HepG2 (cell line): ENCODE measurements around the gene NDUFC1. TPM values are rescaled to one million over a fixed set of nuclear protein-coding genes. Genes with fewer than 3 reads are reported as not detected.

Experiments
- AGO2 ChIP-seq: fragments of 200-400 bp; formaldehyde crosslinking; optimal IDR thresholded peaks from 2 replicates; pipeline ENCODE3; 2017; ENCODE audit warnings: mild to moderate bottlenecking, low read depth, low read length, moderate library complexity
- CBX2 ChIP-seq, 2 experiments: fragments of 200-600 bp in 1 of 2; sonication (generic); formaldehyde crosslinking in 1 of 2; IDR thresholded peaks; 2 replicates each; pipeline versions ENCODE4 v1.7.0 to v1.8.1; 2018 to 2022; ENCODE audit warnings: low read depth in 2 of 2, low read length in 1 of 2, mild to moderate bottlenecking in 1 of 2, missing genetic modification reagents in 1 of 2
- HNF4G ChIP-seq, 2 experiments: sonication (generic) in 1 of 2; formaldehyde crosslinking in 1 of 2; IDR thresholded peaks; 2 replicates each; pipeline versions ENCODE4 v1.4.0 to v1.6.1; 2011 to 2020; ENCODE audit warnings: borderline replicate concordance in 2 of 2, low read depth in 2 of 2, mild to moderate bottlenecking in 2 of 2, low read length in 1 of 2, missing genetic modification reagents in 1 of 2, moderate library complexity in 1 of 2
- MAZ ChIP-seq, 2 experiments: sonication (generic) in 1 of 2; formaldehyde crosslinking in 1 of 2; IDR thresholded peaks; 2 replicates each; pipeline versions ENCODE4 v1.5.0 to v1.6.1; 2012 to 2020; ENCODE audit warnings: low read depth in 2 of 2, mild to moderate bottlenecking in 2 of 2, borderline replicate concordance in 1 of 2, improper control_type of control experiment in 1 of 2, low read length in 1 of 2, missing genetic modification reagents in 1 of 2, moderate library complexity in 1 of 2
- NR2F1 ChIP-seq, 2 experiments: fragments of 450-650 bp in 1 of 2; formaldehyde crosslinking in 1 of 2; IDR thresholded peaks; 2 replicates each; pipeline versions ENCODE4 v1.5.0 to v1.6.1; 2016 to 2020; ENCODE audit warnings: mild to moderate bottlenecking in 1 of 2, missing compliant biosample characterization in 1 of 2, missing genetic modification reagents in 1 of 2, moderate library complexity in 1 of 2
- PHF8 ChIP-seq: sonication (generic); formaldehyde crosslinking; IDR thresholded peaks from 2 replicates; pipeline ENCODE4 v1.5.0; 2020; ENCODE audit warnings: missing genetic modification reagents
- SAP130 ChIP-seq: IDR thresholded peaks from 2 replicates; pipeline ENCODE4 v1.6.1; 2016; ENCODE audit warnings: low read depth
- SRSF1 ChIP-seq: fragments of 200-400 bp; formaldehyde crosslinking; optimal IDR thresholded peaks from 2 replicates; pipeline ENCODE3; 2017; ENCODE audit warnings: mild to moderate bottlenecking, low read depth, low read length, moderate library complexity
- TGIF2 ChIP-seq: IDR thresholded peaks from 2 replicates; pipeline ENCODE4 v1.6.1; 2016; ENCODE audit warnings: control low read depth, missing compliant biosample characterization
- XRCC5 ChIP-seq: fragments of 200-400 bp; formaldehyde crosslinking; optimal IDR thresholded peaks from 2 replicates; pipeline ENCODE3; 2017; ENCODE audit warnings: mild to moderate bottlenecking, low read length
- YEATS2 ChIP-seq: sonication (generic); formaldehyde crosslinking; IDR thresholded peaks from 2 replicates; pipeline ENCODE4 v1.4.0; 2020; ENCODE audit warnings: missing genetic modification reagents, borderline replicate concordance
- ZEB1 ChIP-seq: IDR thresholded peaks from 2 replicates; pipeline ENCODE4 v1.6.1; 2012; ENCODE audit warnings: mild to moderate bottlenecking, low read depth, inconsistent platforms; ENCODE audit not compliant: insufficient replicate concordance
- ZFX ChIP-seq: sonication (generic); formaldehyde crosslinking; IDR thresholded peaks from 2 replicates; pipeline ENCODE4 v1.4.0; 2020; ENCODE audit warnings: mild to moderate bottlenecking, low read depth, missing genetic modification reagents, moderate library complexity
- ZNF253 ChIP-seq: sonication (generic); formaldehyde crosslinking; IDR thresholded peaks from 2 replicates; pipeline ENCODE4 v1.8.0; 2022; ENCODE audit warnings: mild to moderate bottlenecking, missing genetic modification reagents, borderline replicate concordance
- ZNF3 ChIP-seq: IDR thresholded peaks from 2 replicates; pipeline ENCODE4 v1.7.0; 2017; ENCODE audit warnings: inconsistent platforms
- ZNF354B ChIP-seq: sonication (generic); formaldehyde crosslinking; IDR thresholded peaks from 2 replicates; pipeline ENCODE4 v1.8.0; 2022; ENCODE audit warnings: mild to moderate bottlenecking, missing genetic modification reagents
- ZNF496 ChIP-seq: sonication (generic); formaldehyde crosslinking; IDR thresholded peaks from 2 replicates; pipeline ENCODE4 v1.8.1; 2023; ENCODE audit warnings: mild to moderate bottlenecking, moderate library complexity, missing genetic modification reagents; ENCODE audit not compliant: insufficient replicate concordance
- ZNF879 ChIP-seq: sonication (generic); formaldehyde crosslinking; IDR thresholded peaks from 2 replicates; pipeline ENCODE4 v1.8.1; 2023; ENCODE audit warnings: missing genetic modification reagents
- polyA plus RNA-seq, 8 experiments: library from polyadenylated mRNA; depleted of rRNA in 3 of 8; stranded (reverse) in 7 of 8; unstranded in 1 of 8; fragments of >200 nt; fragmentation: Illumina TruSeq in 4 of 8; extraction: Trizol in 4 of 8; gene quantifications; 2 replicates each; pipeline versions ENCODE4 v1.2.1 to v1.2.3, GENCODE V29; 2011 to 2016; ENCODE audit warnings: low read depth in 4 of 8, missing spikeins in 1 of 8, mixed read lengths in 1 of 8; ENCODE audit not compliant: insufficient read depth in 1 of 8
- total RNA-seq, 5 experiments: library from RNA; depleted of rRNA; stranded (reverse); fragments of >200 nt; fragmentation: Illumina TruSeq; extraction: Trizol; gene quantifications; 2 replicates each; pipeline ENCODE4 v1.2.3, GENCODE V29; 2016; ENCODE audit warnings: low read depth in 1 of 5
- TF ChIP-seq, protein P1 (sequence below), 2 experiments: sonication (generic) in 1 of 2; formaldehyde crosslinking in 1 of 2; IDR thresholded peaks; 2 replicates each; pipeline versions ENCODE4 v1.4.0 to v1.6.1; 2018 to 2020; ENCODE audit warnings: missing genetic modification reagents in 2 of 2, borderline replicate concordance in 1 of 2, low read depth in 1 of 2, mild to moderate bottlenecking in 1 of 2, missing biosample characterization in 1 of 2
- TF ChIP-seq, protein P2 (sequence below): sonication (generic); formaldehyde crosslinking; IDR thresholded peaks from 2 replicates; pipeline ENCODE4 v1.5.1; 2020; ENCODE audit warnings: missing genetic modification reagents, mild to moderate bottlenecking, borderline replicate concordance
- TF ChIP-seq, protein P3 (sequence below): IDR thresholded peaks from 2 replicates; pipeline ENCODE4 v1.6.1; 2016; ENCODE audit warnings: missing compliant biosample characterization, missing genetic modification reagents, borderline replicate concordance

Gene NDUFC1
- total and polyA plus RNA-seq, 2 of the 13 experiments (the other 11 are each of a cell fraction or from before 2014, with no cell fraction given): 43.4 to 96.4 TPM

DNA sequence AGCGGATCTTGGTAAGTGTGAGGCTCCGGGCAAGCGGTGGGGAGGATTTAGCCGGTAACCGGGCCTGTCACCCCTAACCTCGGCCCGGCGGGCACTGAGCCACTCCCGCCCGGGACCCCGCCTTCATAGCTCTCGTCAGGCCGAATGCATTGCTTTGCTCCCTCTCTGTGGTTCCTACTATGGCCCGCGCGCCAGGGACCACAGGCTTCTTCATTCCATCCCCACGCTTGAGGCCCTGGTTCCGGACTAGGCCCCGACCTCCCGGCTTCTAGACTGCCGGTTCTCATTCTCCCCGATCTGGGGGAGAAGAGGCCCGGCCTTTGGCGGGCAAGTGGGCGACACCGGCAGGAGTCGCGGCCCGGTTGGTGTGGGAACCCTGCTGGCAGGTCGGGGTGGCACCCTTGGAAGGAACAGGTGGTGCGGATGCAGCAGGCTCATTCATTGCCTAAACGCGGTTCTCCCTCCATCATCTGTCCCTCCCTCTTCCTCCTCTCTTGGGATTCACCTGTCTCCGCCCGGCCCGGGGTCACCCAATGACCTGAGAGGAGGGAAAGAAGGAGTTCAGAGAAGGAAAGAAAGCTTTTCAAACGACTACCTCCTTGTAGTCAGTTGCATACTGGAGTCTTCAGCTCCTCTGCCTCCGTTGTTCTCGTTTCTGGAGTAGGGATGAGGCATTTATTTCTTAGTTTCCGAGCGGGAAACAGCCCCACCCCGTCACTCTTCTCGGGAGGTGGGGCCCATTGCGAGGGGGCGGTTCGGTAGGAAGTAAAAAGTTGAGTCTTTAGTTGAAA is at the start of gene NDUFC1 (continued):
- TF ChIP-seq YEATS2: no peak
- peak; percentile 61 for TF ChIP-seq AGO2
- TF ChIP-seq, protein P1, sequence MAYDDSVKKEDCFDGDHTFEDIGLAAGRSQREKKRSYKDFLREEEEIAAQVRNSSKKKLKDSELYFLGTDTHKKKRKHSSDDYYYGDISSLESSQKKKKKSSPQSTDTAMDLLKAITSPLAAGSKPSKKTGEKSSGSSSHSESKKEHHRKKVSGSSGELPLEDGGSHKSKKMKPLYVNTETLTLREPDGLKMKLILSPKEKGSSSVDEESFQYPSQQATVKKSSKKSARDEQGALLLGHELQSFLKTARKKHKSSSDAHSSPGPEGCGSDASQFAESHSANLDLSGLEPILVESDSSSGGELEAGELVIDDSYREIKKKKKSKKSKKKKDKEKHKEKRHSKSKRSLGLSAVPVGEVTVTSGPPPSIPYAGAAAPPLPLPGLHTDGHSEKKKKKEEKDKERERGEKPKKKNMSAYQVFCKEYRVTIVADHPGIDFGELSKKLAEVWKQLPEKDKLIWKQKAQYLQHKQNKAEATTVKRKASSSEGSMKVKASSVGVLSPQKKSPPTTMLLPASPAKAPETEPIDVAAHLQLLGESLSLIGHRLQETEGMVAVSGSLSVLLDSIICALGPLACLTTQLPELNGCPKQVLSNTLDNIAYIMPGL (CRISPR knock-in tag; IDR thresholded peaks at IDR 0.05; ENCODE audit: borderline replicate concordance in 1 of 2, low read depth in 1 of 2): peak in 1 of 2 experiments; percentile 49; a peak in 1 of 4 replicates
- peak; percentile 59; the same call in 1 of the 2 replicates for TF ChIP-seq ZNF253 (CRISPR knock-in tag)
- peak; percentile 49; the same call in 1 of the 2 replicates for TF ChIP-seq PHF8 (CRISPR knock-in tag)
- TF ChIP-seq MAZ (IDR thresholded peaks at IDR 0.05; ENCODE audit: borderline replicate concordance, low read depth, low read length): no peak
- no peak for TF ChIP-seq MAZ (CRISPR knock-in tag; IDR thresholded peaks at IDR 0.05; ENCODE audit: low read depth)
- TF ChIP-seq ZFX (CRISPR knock-in tag): peak; percentile 79
- TF ChIP-seq TGIF2: peak; percentile 24; the same call in 1 of the 2 replicates
- 0 out of 2 replicates have a peak, but pooled peaks have one; percentile 55 for TF ChIP-seq ZNF879
- TF ChIP-seq ZNF3 (CRISPR knock-in tag): 0 out of 2 replicates have a peak, but pooled peaks have one; percentile 21
- TF ChIP-seq, protein P2, sequence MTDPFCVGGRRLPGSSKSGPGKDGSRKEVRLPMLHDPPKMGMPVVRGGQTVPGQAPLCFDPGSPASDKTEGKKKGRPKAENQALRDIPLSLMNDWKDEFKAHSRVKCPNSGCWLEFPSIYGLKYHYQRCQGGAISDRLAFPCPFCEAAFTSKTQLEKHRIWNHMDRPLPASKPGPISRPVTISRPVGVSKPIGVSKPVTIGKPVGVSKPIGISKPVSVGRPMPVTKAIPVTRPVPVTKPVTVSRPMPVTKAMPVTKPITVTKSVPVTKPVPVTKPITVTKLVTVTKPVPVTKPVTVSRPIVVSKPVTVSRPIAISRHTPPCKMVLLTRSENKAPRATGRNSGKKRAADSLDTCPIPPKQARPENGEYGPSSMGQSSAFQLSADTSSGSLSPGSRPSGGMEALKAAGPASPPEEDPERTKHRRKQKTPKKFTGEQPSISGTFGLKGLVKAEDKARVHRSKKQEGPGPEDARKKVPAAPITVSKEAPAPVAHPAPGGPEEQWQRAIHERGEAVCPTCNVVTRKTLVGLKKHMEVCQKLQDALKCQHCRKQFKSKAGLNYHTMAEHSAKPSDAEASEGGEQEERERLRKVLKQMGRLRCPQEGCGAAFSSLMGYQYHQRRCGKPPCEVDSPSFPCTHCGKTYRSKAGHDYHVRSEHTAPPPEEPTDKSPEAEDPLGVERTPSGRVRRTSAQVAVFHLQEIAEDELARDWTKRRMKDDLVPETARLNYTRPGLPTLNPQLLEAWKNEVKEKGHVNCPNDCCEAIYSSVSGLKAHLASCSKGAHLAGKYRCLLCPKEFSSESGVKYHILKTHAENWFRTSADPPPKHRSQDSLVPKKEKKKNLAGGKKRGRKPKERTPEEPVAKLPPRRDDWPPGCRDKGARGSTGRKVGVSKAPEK (CRISPR knock-in tag): no peak
- no peak for TF ChIP-seq CBX2 (IDR thresholded peaks at IDR 0.05; ENCODE audit: low read depth, low read length)
- TF ChIP-seq CBX2 (CRISPR knock-in tag; IDR thresholded peaks at IDR 0.05; ENCODE audit: low read depth): 0 out of 2 replicates have a peak, but pooled peaks have one; percentile 55
- TF ChIP-seq, protein P3, sequence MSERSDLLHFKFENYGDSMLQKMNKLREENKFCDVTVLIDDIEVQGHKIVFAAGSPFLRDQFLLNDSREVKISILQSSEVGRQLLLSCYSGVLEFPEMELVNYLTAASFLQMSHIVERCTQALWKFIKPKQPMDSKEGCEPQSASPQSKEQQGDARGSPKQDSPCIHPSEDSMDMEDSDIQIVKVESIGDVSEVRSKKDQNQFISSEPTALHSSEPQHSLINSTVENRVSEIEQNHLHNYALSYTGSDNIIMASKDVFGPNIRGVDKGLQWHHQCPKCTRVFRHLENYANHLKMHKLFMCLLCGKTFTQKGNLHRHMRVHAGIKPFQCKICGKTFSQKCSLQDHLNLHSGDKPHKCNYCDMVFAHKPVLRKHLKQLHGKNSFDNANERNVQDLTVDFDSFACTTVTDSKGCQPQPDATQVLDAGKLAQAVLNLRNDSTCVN: peak; percentile 32; the same call in 1 of the 2 replicates
- TF ChIP-seq SAP130: peak; percentile 75; the same call in 1 of the 2 replicates
- TF ChIP-seq ZNF354B (CRISPR knock-in tag): no peak
- TF ChIP-seq HNF4G (IDR thresholded peaks at IDR 0.05; ENCODE audit: borderline replicate concordance, low read depth, low read length): no peak
- 0 out of 2 replicates have a peak, but pooled peaks have one; percentile 2 for TF ChIP-seq HNF4G (CRISPR knock-in tag; IDR thresholded peaks at IDR 0.05; ENCODE audit: borderline replicate concordance, low read depth)
- TF ChIP-seq NR2F1 (CRISPR knock-in tag; IDR thresholded peaks at IDR 0.05): peak in 1 of 2 experiments; percentile 18; a peak in 1 of 4 replicates
- TF ChIP-seq ZEB1: peak; percentile 44
- peak; percentile 3 for TF ChIP-seq SRSF1
- TF ChIP-seq XRCC5: peak; percentile 71
- TF ChIP-seq ZNF496 (CRISPR knock-in tag): no peak
